Measurements from ENCODE around the gene NXN. TPM values are rescaled to one million over a fixed set of nuclear protein-coding genes. Genes with fewer than 3 reads are reported as not detected.

NXN gene
- total and polyA plus RNA-seq, 7 donors = 33.4 to 92.5 (median 73.8) TPM

GRCh38 chr17:964876-965275, 14.7 kb downstream of the NXN start:
- ATAC-seq (peak in 2 of 4 donors; percentile 17 to 28), DNase-seq (no peak)
- intact Hi-C loops (cut with DNase I) = no loop called here
- Histone ChIP-seq H3K4me3 (no peak overlapping the region), H3K9me3 (no peaks in the 10 kb centered on the region), H3K36me3 (ENCODE audit: insufficient read depth in 1 of 2, low read depth in 1 of 2) (peaks cover 0 to 3% of the 10 kb centered on the region in 2 donors), H3K4me1 (peaks cover 28% of the 10 kb centered on the region), H3K27me3 (ENCODE audit: insufficient read depth in 3 of 3, low read length in 2 of 3) (no peaks in the 10 kb centered on the region), H3K27ac (peak overlapping the region; percentile 50)
- 52 to 73% (median 54%) methylated on average over 14 of the region's 14 CpGs for WGBS, 3 donors
- no peak for TF ChIP-seq CTCF (IDR thresholded peaks at IDR 0.05)

GRCh38 chr17:962670-963069, 16.9 kb downstream of the NXN start:
- intact Hi-C loops (cut with DNase I) = no loop called here
- peaks cover 21% of the 10 kb centered on the region for H3K4me1 ChIP-seq
- H3K36me3 ChIP-seq (ENCODE audit: insufficient read depth in 1 of 2, low read depth in 1 of 2) = no peaks in the 10 kb centered on the region
- no peak overlapping the region for H3K27ac ChIP-seq
- no peaks in the 10 kb centered on the region for H3K27me3 ChIP-seq (ENCODE audit: insufficient read depth in 3 of 3, low read length in 2 of 3)
- DNase-seq (no peak), ATAC-seq (no peak)
- no peak for TF ChIP-seq CTCF (IDR thresholded peaks at IDR 0.05)
- no peaks in the 10 kb centered on the region for H3K9me3 ChIP-seq
- H3K4me3 ChIP-seq = no peak overlapping the region
- whole genome bisulfite sequencing, 3 donors = 84 to 85% (median 84%) methylated on average over 11 of the region's 11 CpGs

GRCh38 chr17:962166-962565, 17.4 kb downstream of the NXN start:
- DNase-seq = no peak
- intact Hi-C loops (cut with DNase I) = no loop called here

GRCh38 chr17:958712-959451, 20.7 kb downstream of the NXN start:
- Histone ChIP-seq H3K36me3 (ENCODE audit: insufficient read depth in 1 of 2, low read depth in 1 of 2) (no peaks in the 10 kb centered on the region), H3K4me3 (no peak overlapping the region), H3K9me3 (no peaks in the 10 kb centered on the region), H3K4me1 (peaks cover 24% of the 10 kb centered on the region), H3K27ac (peak overlapping the region; percentile 86), H3K27me3 (ENCODE audit: insufficient read depth in 3 of 3, low read length in 2 of 3) (no peaks in the 10 kb centered on the region)
- TF ChIP-seq CTCF (IDR thresholded peaks at IDR 0.05) = no peak
- peak in 2 of 4 donors; percentile 18 to 31 for ATAC-seq
- intact Hi-C loops (cut with DNase I) = loop anchor here in 1 of 2 donors (10.0 kb wide), 1 partner anchor 54 kb away; no protein-coding TSS in a partner anchor
- no peak for DNase-seq
- WGBS, 3 donors = 90 to 94% (median 92%) methylated on average over 31 of the region's 31 CpGs

More at GRCh38 chr17:962166-962565, 17.4 kb downstream of the NXN start:
- 83 to 90% (median 84%) methylated on average over 8 of the region's 8 CpGs for WGBS, 3 donors
- H3K27me3 ChIP-seq (ENCODE audit: insufficient read depth in 3 of 3, low read length in 2 of 3) = no peaks in the 10 kb centered on the region
- TF ChIP-seq CTCF (IDR thresholded peaks at IDR 0.05) = no peak
- no peak for ATAC-seq
- H3K4me3 ChIP-seq = no peak overlapping the region
- H3K9me3 ChIP-seq = no peaks in the 10 kb centered on the region
- H3K4me1 ChIP-seq = peaks cover 25% of the 10 kb centered on the region
- no peaks in the 10 kb centered on the region for H3K36me3 ChIP-seq (ENCODE audit: insufficient read depth in 1 of 2, low read depth in 1 of 2)
- H3K27ac ChIP-seq = no peak overlapping the region

Measured in psoas muscle (tissue), 8 donors.